ENCODE data around the gene AUTS2.
A peak's percentile ranks its signal among the peaks of the same experiment; 100 is the strongest.

AUTS2 gene

DNA sequence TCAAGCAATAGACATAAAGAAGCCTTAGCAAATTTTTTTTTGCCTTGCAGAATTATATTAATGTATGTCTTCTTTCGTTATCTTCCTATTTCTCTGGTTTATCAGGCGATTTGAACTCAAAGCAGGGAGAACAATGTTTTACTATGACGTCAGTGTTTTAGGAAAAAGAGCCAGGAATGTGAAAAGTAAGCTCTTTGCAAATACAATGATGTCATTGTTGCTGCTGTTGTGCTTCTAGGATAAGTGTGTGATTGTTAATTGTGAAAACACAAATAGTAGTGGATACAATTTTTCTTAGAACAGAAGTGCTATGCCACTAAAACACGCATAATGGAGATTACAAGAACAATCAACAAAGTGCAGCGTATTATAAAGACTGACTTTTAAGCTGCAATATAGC, 9.5 kb upstream of the AUTS2 start:
- intact Hi-C loops (cut with DNase I; ENCODE audit: low total_unique reads): no loop called here
- TF ChIP-seq, protein P1, sequence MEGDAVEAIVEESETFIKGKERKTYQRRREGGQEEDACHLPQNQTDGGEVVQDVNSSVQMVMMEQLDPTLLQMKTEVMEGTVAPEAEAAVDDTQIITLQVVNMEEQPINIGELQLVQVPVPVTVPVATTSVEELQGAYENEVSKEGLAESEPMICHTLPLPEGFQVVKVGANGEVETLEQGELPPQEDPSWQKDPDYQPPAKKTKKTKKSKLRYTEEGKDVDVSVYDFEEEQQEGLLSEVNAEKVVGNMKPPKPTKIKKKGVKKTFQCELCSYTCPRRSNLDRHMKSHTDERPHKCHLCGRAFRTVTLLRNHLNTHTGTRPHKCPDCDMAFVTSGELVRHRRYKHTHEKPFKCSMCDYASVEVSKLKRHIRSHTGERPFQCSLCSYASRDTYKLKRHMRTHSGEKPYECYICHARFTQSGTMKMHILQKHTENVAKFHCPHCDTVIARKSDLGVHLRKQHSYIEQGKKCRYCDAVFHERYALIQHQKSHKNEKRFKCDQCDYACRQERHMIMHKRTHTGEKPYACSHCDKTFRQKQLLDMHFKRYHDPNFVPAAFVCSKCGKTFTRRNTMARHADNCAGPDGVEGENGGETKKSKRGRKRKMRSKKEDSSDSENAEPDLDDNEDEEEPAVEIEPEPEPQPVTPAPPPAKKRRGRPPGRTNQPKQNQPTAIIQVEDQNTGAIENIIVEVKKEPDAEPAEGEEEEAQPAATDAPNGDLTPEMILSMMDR (IDR thresholded peaks at IDR 0.05): no peak
- DNase-seq: no peak
- H3K27ac ChIP-seq: no peak overlapping the region
- H3K9me3 ChIP-seq: peaks cover 0 to 5% (median 0%) of the 10 kb centered on the region in 3 donors
- no peaks in the 10 kb centered on the region for H3K4me1 ChIP-seq
- H3K27me3 ChIP-seq: no peaks in the 10 kb centered on the region
- H3K36me3 ChIP-seq: no peaks in the 10 kb centered on the region
- no peak overlapping the region for H3K4me3 ChIP-seq

- H3K4me1 ChIP-seq: peaks cover 0 to 3% (median 0%) of the 10 kb centered on the region in 4 donors
- intact Hi-C loops (cut with DNase I; ENCODE audit: low total_unique reads): no loop called here
- H3K27ac ChIP-seq: no peak overlapping the region
- no peaks in the 10 kb centered on the region for H3K36me3 ChIP-seq
- no peak overlapping the region for H3K4me3 ChIP-seq
- H3K9me3 ChIP-seq: peaks cover 0 to 5% (median 0%) of the 10 kb centered on the region in 3 donors
- no peaks in the 10 kb centered on the region for H3K27me3 ChIP-seq
- no peak for DNase-seq
- TF ChIP-seq, protein P1 (IDR thresholded peaks at IDR 0.05): no peak
Observed at GRCh38 chr7:69591805-69592204, 6.5 kb upstream of the AUTS2 start.

GRCh38 chr7:69593511-69593910, 4.8 kb upstream of the AUTS2 start:
- intact Hi-C loops (cut with DNase I; ENCODE audit: low total_unique reads): no loop called here
- Histone ChIP-seq H3K9me3 (peaks cover 0 to 5% (median 0%) of the 10 kb centered on the region in 3 donors), H3K27ac (no peak overlapping the region), H3K27me3 (no peaks in the 10 kb centered on the region), H3K4me1 (peaks cover 0 to 10% (median 0%) of the 10 kb centered on the region in 4 donors), H3K36me3 (no peaks in the 10 kb centered on the region), H3K4me3 (no peak overlapping the region)
- no peak for DNase-seq
- TF ChIP-seq, protein P1 (IDR thresholded peaks at IDR 0.05): no peak

DNA sequence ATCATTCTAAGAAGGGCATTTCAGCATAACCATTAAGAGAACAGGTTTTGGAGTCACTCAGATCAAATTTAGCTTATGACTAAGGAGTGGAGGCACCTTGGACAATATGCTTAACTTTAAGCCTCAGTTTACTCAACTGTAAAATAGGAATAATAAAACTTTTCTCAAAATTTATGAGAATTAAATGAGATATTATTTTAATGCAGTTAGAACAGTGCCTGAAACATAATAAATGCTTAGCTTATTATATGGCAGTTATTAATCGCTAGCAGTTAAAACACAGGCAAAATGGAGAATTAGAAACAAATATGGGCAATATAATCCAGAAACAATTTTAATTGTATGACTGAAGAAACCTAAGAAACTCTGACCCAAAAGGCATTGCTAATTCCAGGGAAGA, 2.9 kb upstream of the AUTS2 start:
- Histone ChIP-seq H3K9me3 (peaks cover 0 to 5% (median 0%) of the 10 kb centered on the region in 3 donors), H3K36me3 (no peaks in the 10 kb centered on the region), H3K4me1 (peaks cover 0 to 28% (median 8%) of the 10 kb centered on the region in 4 donors), H3K4me3 (no peak overlapping the region), H3K27ac (no peak overlapping the region), H3K27me3 (no peaks in the 10 kb centered on the region)
- intact Hi-C loops (cut with DNase I; ENCODE audit: low total_unique reads): no loop called here
- TF ChIP-seq, protein P1 (IDR thresholded peaks at IDR 0.05): no peak
- DNase-seq: no peak

DNA sequence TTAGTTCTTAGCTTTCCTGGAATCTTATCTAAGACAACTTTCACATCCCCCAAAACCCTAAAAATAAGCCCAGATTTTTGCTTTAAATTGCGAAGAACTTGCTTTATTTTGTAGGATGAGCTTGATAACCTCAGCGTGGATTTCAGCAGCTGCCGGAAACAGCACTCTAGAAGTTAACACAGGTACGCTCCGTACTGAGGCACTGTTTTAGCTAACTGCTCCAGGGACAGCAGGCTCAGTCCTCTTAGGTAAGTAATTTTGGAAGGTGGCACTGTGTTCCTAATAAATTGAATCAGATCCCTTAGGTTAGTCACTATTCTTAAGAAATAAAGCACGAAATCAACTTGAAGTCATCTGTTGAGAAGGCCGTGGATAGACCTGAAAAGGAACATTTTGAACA, 2.2 kb upstream of the AUTS2 start:
- Histone ChIP-seq H3K4me3 (no peak overlapping the region), H3K27ac (peak overlapping the region; percentile 78 to 86), H3K27me3 (no peaks in the 10 kb centered on the region), H3K4me1 (peaks cover 0 to 34% (median 12%) of the 10 kb centered on the region in 4 donors), H3K9me3 (peaks cover 0 to 4% (median 0%) of the 10 kb centered on the region in 3 donors), H3K36me3 (no peaks in the 10 kb centered on the region)
- intact Hi-C loops (cut with DNase I; ENCODE audit: low total_unique reads): no loop called here
- TF ChIP-seq, protein P1 (IDR thresholded peaks at IDR 0.05): no peak
- DNase-seq: no peak
